HCEC 1CT (cell line): ENCODE results near the gene CTNNBL1.
A peak's percentile ranks its signal among the peaks of the same experiment; 100 is the strongest.
"Not testable (repeated sequence)": the region's sequence is repeated elsewhere in the genome, so short reads cannot be mapped to it uniquely, and the experiment has no call there.

Experiments
- DNase-seq: peaks from one replicate; pipeline ENCODE4 v3.0.0-alpha.2; 2017

Gene CTNNBL1

GRCh38 chr20:37680420-37680819, 13.4 kb upstream of the CTNNBL1 start:
- peak; percentile 81 for DNase-seq

DNA sequence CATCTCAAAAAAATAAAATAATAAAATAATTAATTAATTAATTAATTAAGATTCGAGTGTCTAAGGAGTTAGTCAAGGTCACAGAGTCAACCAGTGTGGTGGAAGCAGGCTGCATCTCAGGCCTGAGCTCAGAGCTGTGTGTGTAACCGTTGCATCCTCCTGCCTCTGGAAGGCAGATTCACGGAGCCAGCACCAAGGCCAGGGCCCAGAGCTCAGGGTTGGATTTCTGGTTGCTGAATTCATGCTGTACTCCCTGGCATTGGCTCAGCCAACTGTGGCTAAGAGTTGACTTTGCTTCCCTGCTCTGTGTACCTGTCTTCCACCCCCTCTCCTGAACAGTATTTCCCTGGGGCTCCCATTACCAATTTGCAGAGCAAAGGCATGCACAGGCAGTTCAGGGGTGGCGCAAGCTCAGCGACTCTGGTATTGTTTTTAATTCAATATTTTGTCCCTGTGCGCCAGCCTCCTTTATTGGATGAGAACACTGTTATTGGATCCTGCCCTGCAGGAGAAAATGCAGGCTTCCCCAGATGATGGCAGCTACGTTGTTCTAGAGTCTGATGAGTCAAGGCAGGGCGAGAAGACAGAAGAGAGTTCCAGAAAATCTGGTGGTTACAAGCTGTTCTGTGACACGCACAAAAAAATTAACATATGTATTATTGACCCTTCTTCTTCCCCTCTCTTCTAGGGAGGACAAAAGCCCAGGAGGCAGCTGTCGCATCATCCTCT, 12.3 kb upstream of the CTNNBL1 start:
- DNase-seq: no peak

DNA sequence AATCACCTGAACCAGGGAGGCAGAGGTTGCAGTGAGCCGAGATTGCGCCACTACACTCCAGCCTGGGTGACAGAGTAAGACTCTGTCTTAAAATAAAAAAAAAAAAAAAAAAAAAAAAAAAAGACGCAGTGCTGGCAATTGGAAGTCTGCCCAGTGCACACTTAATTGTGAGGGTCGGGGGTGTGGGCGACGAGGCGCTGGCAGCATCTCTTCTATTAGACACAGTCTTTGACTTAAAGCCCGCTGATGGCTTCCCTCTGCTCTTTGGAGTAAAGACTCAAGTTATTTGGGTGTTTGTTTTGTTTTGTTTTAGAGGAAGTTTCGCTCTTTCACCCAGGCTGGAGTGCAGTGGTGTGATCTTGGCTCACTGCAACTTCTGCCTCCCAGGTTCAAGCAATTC, 10.7 kb upstream of the CTNNBL1 start:
- not testable (repeated sequence) for DNase-seq

GRCh38 chr20:37686762-37687477, 6.9 kb upstream of the CTNNBL1 start:
- peak; percentile 93 for DNase-seq

DNA sequence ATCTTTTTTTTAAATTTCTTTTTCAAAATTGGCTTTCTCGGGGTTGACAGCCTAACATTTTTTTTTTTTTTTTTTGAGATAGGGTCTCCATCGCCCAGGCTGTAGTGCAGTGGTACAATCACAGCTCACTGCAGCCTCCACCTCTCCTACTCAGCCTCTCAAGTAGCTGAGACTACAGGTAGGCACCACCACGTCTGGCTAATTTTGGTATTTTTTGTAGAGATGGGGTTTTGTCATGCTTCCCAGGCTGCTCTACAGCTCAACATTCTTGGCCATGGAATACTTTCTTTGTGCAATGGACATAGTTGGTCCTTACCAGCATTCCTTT, 6.4 kb upstream of the CTNNBL1 start:
- peak; percentile 28 for DNase-seq

DNA sequence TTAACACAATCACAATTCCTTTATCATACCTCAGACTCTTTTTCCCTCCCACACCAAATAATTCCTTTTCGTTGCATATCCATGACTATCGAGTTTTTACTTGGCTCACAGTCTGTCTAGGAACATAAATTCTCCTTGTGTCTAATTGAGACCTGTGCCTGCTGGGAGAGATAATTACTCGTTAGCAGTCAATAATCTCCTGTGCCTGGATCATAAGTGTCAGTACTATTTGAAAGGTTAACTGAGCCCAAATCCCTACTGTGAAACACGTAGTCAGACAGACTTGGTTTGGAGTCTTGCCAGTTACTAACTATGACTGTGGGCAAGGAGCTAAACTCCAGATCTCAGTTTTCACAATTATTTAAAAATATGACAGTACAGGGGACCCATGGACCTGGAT, 5.7 kb upstream of the CTNNBL1 start:
- DNase-seq: peak; percentile 18

GRCh38 chr20:37690626-37691369, 3.0 kb upstream of the CTNNBL1 start:
- no peak for DNase-seq

- DNase-seq: no peak
Measured at GRCh38 chr20:37692459-37693166, 1.2 kb upstream of the CTNNBL1 start.

DNA sequence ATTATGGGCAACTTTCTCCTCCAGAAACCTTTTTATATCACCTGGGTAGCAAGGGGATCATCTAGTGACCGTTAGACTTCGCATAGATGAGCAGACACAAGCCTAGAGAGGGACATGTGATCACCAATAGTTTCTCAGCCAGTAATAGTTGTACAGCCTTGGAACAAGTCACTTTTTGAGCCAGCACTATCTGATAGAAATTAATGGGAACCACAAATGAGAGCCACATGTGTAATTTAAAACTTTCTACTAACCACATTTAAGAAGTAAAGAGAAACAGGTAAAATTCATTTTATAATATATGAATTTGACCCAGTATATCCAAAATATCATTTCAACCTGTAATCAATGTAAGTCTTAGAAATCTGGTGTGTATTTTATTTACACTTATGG, 592 bp upstream of the CTNNBL1 start:
- DNase-seq: no peak

- DNase-seq: no peak
Measured at GRCh38 chr20:37695684-37696342, 2.0 kb downstream of the CTNNBL1 start.

GRCh38 chr20:37697314-37697713, 3.5 kb downstream of the CTNNBL1 start:
- DNase-seq: no peak

DNA sequence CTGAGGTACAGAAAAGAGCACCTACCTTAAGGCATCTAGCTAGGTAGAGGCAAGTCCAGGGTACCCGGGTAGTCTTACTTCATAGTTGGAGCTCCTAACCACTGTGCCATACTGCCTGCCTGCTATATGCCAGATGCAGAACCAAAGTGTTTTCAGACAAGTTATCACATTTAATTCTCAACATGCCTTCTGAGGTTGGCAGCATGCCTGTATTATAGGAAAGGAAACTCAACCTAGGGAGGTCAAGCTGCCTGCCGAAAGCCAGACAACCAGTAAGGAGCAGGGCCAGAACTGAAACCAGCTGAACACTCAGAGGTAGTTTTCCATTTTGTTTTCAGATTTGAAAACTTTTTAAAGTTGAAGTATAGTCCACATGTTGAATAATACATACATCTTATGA, 5.4 kb downstream of the CTNNBL1 start:
- no peak for DNase-seq

DNA sequence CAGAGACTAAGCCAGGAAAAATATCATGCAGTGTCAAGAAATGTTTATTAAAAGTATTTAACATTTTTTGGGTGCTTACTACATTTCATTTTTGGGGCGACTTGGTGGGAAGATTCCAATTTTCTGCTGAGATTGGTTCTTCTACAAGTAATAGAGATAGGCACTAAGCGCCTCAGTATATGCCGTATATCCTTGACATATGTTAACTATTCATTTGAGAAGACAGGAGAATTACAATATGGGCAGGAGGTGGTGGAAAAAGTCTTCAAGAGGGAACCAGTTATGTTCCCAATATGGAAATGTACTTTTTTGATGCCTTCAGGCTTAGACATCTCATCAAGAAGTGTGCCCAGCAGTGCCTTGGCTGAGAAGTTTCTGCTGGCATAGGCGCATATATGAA, 6.5 kb downstream of the CTNNBL1 start:
- DNase-seq: no peak

DNA sequence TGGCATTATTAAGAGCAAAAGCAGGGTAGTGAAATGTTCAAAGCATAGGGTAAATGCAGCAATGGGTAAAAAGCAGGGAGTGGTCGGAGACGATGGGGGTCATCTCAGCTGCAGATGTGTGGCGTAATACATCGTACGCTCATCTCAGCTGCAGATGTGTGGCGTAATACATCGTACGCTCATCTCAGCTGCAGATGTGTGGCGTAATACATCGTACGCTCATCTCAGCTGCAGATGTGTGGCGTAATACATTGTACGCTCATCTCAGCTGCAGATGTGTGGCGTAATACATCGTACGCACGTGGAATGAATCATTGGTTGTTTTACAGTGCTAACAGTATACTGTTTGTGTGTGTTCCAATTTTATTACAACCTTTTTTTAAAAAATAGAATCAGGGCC, 7.8 kb downstream of the CTNNBL1 start:
- DNase-seq: peak; percentile 67

- DNase-seq: no peak
Measured at GRCh38 chr20:37702403-37703034, 8.7 kb downstream of the CTNNBL1 start.

DNA sequence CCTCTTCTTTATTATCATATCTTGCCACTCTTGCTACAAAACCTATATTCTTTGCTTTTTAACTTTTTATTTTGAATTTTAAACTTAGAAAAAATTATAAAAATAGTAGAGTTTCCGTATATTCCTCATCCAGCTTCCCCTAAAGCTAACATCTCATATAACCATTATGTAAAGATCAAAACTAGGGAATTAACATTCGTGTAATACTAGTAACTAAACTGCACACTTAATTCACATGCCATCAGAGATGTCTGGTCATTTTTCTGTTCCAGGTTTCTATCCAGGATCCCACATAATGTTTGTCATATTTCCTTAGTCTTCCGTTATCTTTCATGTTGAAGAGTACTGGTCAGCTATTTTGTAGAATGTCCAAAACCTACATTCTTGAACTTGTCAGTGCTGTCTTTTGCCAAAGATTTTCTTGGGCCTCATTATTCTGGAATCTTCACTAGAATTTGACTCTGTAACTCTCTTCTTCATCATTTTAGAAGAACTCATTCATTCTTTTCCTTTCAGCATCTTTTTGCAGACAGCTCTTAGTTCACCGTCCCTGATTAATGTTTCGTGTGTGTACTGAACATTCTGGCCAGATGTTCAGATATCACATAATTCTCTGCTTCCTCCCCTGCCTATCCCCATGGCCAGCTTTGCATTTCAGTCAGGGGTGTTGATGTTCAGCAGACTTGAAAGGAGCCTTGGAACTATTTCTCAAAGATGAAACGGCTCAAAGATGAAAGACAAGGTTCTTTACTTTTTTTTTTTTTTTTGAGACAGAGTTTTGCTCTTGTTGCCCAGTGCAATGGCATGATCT, 9.4 kb downstream of the CTNNBL1 start:
- no peak for DNase-seq

DNA sequence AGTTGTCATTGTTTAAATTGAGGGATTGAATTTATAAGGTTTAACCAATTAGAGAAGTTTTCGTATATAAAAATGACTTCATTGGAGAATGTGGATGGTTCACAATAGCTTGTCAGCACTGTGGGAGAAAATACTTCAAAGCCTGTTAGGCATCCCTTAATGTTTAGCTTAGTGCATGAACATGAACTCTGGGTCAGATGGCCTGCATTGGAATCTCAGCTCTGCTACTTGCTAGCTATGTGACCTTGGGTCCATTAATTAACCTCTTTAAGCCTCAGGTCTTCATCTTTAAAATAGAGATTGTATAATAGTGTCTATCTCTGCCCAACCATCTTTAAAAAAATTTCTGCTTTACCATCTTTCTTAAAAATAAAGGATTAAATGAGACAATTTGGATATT, 11.1 kb downstream of the CTNNBL1 start:
- no peak for DNase-seq

GRCh38 chr20:37706298-37706697, 12.5 kb downstream of the CTNNBL1 start:
- no peak for DNase-seq

DNA sequence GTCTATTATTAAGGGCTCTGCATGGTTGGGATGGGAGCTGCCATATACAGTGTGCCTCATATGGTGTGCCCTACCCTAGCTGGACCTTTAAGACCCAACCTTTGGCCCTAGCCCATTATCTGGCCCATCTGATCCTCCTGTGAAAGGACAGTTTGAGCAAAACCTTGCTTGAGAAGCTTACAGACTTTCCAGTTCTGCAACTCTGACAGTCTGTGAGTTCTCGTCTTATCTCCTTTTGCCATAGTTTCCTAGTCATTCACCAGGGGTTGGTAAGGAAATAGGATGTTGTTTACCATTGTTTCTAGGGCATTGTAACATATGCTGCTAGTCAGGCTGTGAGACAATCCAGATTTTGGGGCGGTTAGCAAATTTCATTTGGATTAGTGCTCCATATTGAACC, 17.2 kb downstream of the CTNNBL1 start:
- DNase-seq: no peak

GRCh38 chr20:37711994-37712964, 18.4 kb downstream of the CTNNBL1 start:
- DNase-seq: no peak
